KMS-11 (cell line): ENCODE measurements around the gene CACNG4.

ENCODE experiments used
- H2AFZ ChIP-seq: fragments of 200-600 bp; sonication (generic); 2 replicates; pipeline ENCODE4 v1.6.1; 2016; ENCODE audit warnings: antibody characterized with exemption, mixed run types, low read depth
- H3K27ac ChIP-seq: fragments of 200-600 bp; sonication (generic); 2 replicates; pipeline ENCODE4 v1.6.1; 2016; ENCODE audit warnings: mild to moderate bottlenecking, mixed run types
- H3K27me3 ChIP-seq: fragments of 200-600 bp; sonication (generic); 2 replicates; pipeline ENCODE4 v1.6.1; 2017; ENCODE audit warnings: mild to moderate bottlenecking, low read depth, mixed run types, moderate library complexity; ENCODE audit not compliant: insufficient read depth
- H3K36me3 ChIP-seq: fragments of 200-600 bp; sonication (generic); 2 replicates; pipeline ENCODE4 v1.6.1; 2017; ENCODE audit warnings: mild to moderate bottlenecking, mixed run types; ENCODE audit not compliant: insufficient read depth
- H3K4me1 ChIP-seq: fragments of 200-600 bp; sonication (generic); 2 replicates; pipeline ENCODE4 v1.6.1; 2016; ENCODE audit warnings: mild to moderate bottlenecking, low read depth, mixed run types; ENCODE audit not compliant: poor library complexity, severe bottlenecking
- H3K4me2 ChIP-seq: fragments of 200-600 bp; sonication (generic); 2 replicates; pipeline ENCODE4 v1.7.0; 2016; ENCODE audit warnings: mild to moderate bottlenecking, mixed run types
- H3K4me3 ChIP-seq: fragments of 200-600 bp; sonication (generic); IDR thresholded peaks from 2 replicates; pipeline ENCODE4 v1.6.1; 2017; ENCODE audit warnings: low read depth, low read length, mixed read lengths; ENCODE audit not compliant: insufficient read depth
- H3K79me2 ChIP-seq: fragments of 200-600 bp; sonication (generic); 2 replicates; pipeline ENCODE4 v1.6.1; 2016; ENCODE audit warnings: low read depth, mixed run types; ENCODE audit not compliant: insufficient read depth
- H3K9ac ChIP-seq: fragments of 200-600 bp; sonication (generic); 2 replicates; pipeline ENCODE4 v1.6.1; 2016; ENCODE audit warnings: mild to moderate bottlenecking, mixed run types
- H4K20me1 ChIP-seq: fragments of 200-600 bp; sonication (generic); 2 replicates; pipeline ENCODE4 v1.6.1; 2016; ENCODE audit warnings: mild to moderate bottlenecking, mixed run types; ENCODE audit not compliant: insufficient read depth
- CTCF ChIP-seq: fragments of 200-600 bp; sonication (generic); conservative IDR thresholded peaks from 2 replicates; pipeline ENCODE4 v1.6.1; 2017; ENCODE audit warnings: low read depth, mild to moderate bottlenecking, antibody characterized with exemption, low read length, moderate library complexity, mixed read lengths

CACNG4 gene

GRCh38 chr17:67067571-67068482, 103.3 kb downstream of the CACNG4 start:
- no peak overlapping the region for H3K27ac ChIP-seq

GRCh38 chr17:67068999-67069398, 104.5 kb downstream of the CACNG4 start:
- Histone ChIP-seq H3K4me1 (no peaks in the 10 kb centered on the region), H3K9ac (no peak overlapping the region), H3K79me2 (no peaks in the 10 kb centered on the region), H3K4me3 (no peak overlapping the region), H3K27ac (no peak overlapping the region), H3K27me3 (no peaks in the 10 kb centered on the region), H3K4me2 (no peak overlapping the region), H3K36me3 (no peaks in the 10 kb centered on the region), H2AFZ (no peak overlapping the region), H4K20me1 (no peaks in the 10 kb centered on the region)
- no peak for TF ChIP-seq CTCF

More at GRCh38 chr17:67067571-67068482, 103.3 kb downstream of the CACNG4 start:
- no peaks in the 10 kb centered on the region for H3K79me2 ChIP-seq
- H3K4me2 ChIP-seq, result no peak overlapping the region
- H4K20me1 ChIP-seq, result no peaks in the 10 kb centered on the region
- no peaks in the 10 kb centered on the region for H3K36me3 ChIP-seq
- H3K4me1 ChIP-seq, result no peaks in the 10 kb centered on the region
- no peak overlapping the region for H3K4me3 ChIP-seq
- no peak overlapping the region for H2AFZ ChIP-seq
- TF ChIP-seq CTCF, result no peak
- H3K9ac ChIP-seq, result no peak overlapping the region
- H3K27me3 ChIP-seq, result no peaks in the 10 kb centered on the region

GRCh38 chr17:67069603-67070136, 105.2 kb downstream of the CACNG4 start:
- H3K4me1 ChIP-seq, result no peaks in the 10 kb centered on the region
- TF ChIP-seq CTCF, result no peak
- no peaks in the 10 kb centered on the region for H3K36me3 ChIP-seq

GRCh38 chr17:67071595-67071994, 107.1 kb downstream of the CACNG4 start:
- TF ChIP-seq CTCF, result no peak
- Histone ChIP-seq H3K4me1 (no peaks in the 10 kb centered on the region), H3K36me3 (0 out of 2 replicates have a peak, but pooled peaks cover under 1% of the 10 kb centered on the region), H3K9ac (no peak overlapping the region), H2AFZ (no peak overlapping the region), H4K20me1 (no peaks in the 10 kb centered on the region), H3K27me3 (no peaks in the 10 kb centered on the region), H3K4me3 (no peak overlapping the region), H3K4me2 (no peak overlapping the region), H3K79me2 (no peaks in the 10 kb centered on the region), H3K27ac (no peak overlapping the region)

More at GRCh38 chr17:67069603-67070136, 105.2 kb downstream of the CACNG4 start:
- H4K20me1 ChIP-seq, result no peaks in the 10 kb centered on the region
- no peak overlapping the region for H2AFZ ChIP-seq
- no peak overlapping the region for H3K27ac ChIP-seq
- H3K9ac ChIP-seq, result no peak overlapping the region
- no peak overlapping the region for H3K4me3 ChIP-seq
- no peaks in the 10 kb centered on the region for H3K79me2 ChIP-seq
- H3K4me2 ChIP-seq, result no peak overlapping the region
- no peaks in the 10 kb centered on the region for H3K27me3 ChIP-seq
